ENCODE results near the gene WEE2. TPM values are rescaled to one million over a fixed set of nuclear protein-coding genes. Genes with fewer than 3 reads are reported as not detected.

The WEE2 gene
- total RNA-seq, 2 donors from 2014 or later: not detected

GRCh38 chr7:141665208-141666035, 42.7 kb upstream of the WEE2 start:
- H3K27me3 ChIP-seq: no peaks in the 10 kb centered on the region
- peaks cover 8% of the 10 kb centered on the region for H3K4me1 ChIP-seq
- H3K4me3 ChIP-seq: no peak overlapping the region
- no peak overlapping the region for H3K27ac ChIP-seq
- no peaks in the 10 kb centered on the region for H3K9me3 ChIP-seq
- intact Hi-C loops (cut with DNase I): no loop called here
- no peak overlapping the region for H3K9ac ChIP-seq (ENCODE audit: low read depth in 2 of 2, low read length in 2 of 2)
- no peak for DNase-seq
- H3K36me3 ChIP-seq: no peaks in the 10 kb centered on the region
- TF ChIP-seq CTCF (IDR thresholded peaks at IDR 0.05): no peak

GRCh38 chr7:141666071-141666470, 42.1 kb upstream of the WEE2 start:
- Histone ChIP-seq H3K9me3 (no peaks in the 10 kb centered on the region), H3K36me3 (no peaks in the 10 kb centered on the region), H3K27ac (no peak overlapping the region), H3K9ac (ENCODE audit: low read depth in 2 of 2, low read length in 2 of 2) (no peak overlapping the region), H3K4me3 (no peak overlapping the region), H3K4me1 (peaks cover 8% of the 10 kb centered on the region), H3K27me3 (no peaks in the 10 kb centered on the region)
- intact Hi-C loops (cut with DNase I): no loop called here
- no peak for TF ChIP-seq CTCF (IDR thresholded peaks at IDR 0.05)
- no peak for DNase-seq

GRCh38 chr7:141668853-141669252, 39.3 kb upstream of the WEE2 start:
- intact Hi-C loops (cut with DNase I): no loop called here
- no peak for TF ChIP-seq CTCF (IDR thresholded peaks at IDR 0.05)
- H3K27ac ChIP-seq: no peak overlapping the region
- peaks cover 2% of the 10 kb centered on the region for H3K4me1 ChIP-seq
- H3K9ac ChIP-seq (ENCODE audit: low read depth in 2 of 2, low read length in 2 of 2): no peak overlapping the region
- H3K27me3 ChIP-seq: no peaks in the 10 kb centered on the region
- DNase-seq: no peak
- H3K9me3 ChIP-seq: no peaks in the 10 kb centered on the region
- H3K4me3 ChIP-seq: no peak overlapping the region
- no peaks in the 10 kb centered on the region for H3K36me3 ChIP-seq

GRCh38 chr7:141671705-141672496, 36.3 kb upstream of the WEE2 start:
- no peak overlapping the region for H3K27ac ChIP-seq
- H3K9me3 ChIP-seq: no peaks in the 10 kb centered on the region
- no peak overlapping the region for H3K4me3 ChIP-seq
- no peak for DNase-seq
- no peaks in the 10 kb centered on the region for H3K4me1 ChIP-seq
- TF ChIP-seq CTCF (IDR thresholded peaks at IDR 0.05): no peak
- no peaks in the 10 kb centered on the region for H3K36me3 ChIP-seq
- no peak overlapping the region for H3K9ac ChIP-seq (ENCODE audit: low read depth in 2 of 2, low read length in 2 of 2)
- H3K27me3 ChIP-seq: no peaks in the 10 kb centered on the region
- intact Hi-C loops (cut with DNase I): no loop called here

GRCh38 chr7:141673346-141673745, 34.8 kb upstream of the WEE2 start:
- no peak overlapping the region for H3K27ac ChIP-seq
- no peaks in the 10 kb centered on the region for H3K27me3 ChIP-seq
- H3K9me3 ChIP-seq: no peaks in the 10 kb centered on the region
- intact Hi-C loops (cut with DNase I): no loop called here
- H3K9ac ChIP-seq (ENCODE audit: low read depth in 2 of 2, low read length in 2 of 2): no peak overlapping the region
- H3K36me3 ChIP-seq: no peaks in the 10 kb centered on the region
- no peaks in the 10 kb centered on the region for H3K4me1 ChIP-seq
- DNase-seq: no peak
- TF ChIP-seq CTCF (IDR thresholded peaks at IDR 0.05): no peak
- H3K4me3 ChIP-seq: no peak overlapping the region
